CD4-positive, alpha-beta T cell treated with Interferon alpha-2 for 1 hour (primary cell): ENCODE measurements around the gene DNAH10.
A peak's percentile ranks its signal among the peaks of the same experiment; 100 is the strongest.

ENCODE experiments used
- DNase-seq, 2 donors: peaks; one replicate each; pipeline ENCODE4 v3.0.0-alpha.2; 2020 to 2022

The DNAH10 gene

GRCh38 chr12:123891011-123891410, 128.9 kb downstream of the DNAH10 start:
- no peak for DNase-seq

GRCh38 chr12:123891516-123892179, 129.5 kb downstream of the DNAH10 start:
- no peak for DNase-seq

GRCh38 chr12:123892180-123892559, 130.1 kb downstream of the DNAH10 start:
- DNase-seq, result no peak

- DNase-seq, result no peak
These were observed 130.8 kb downstream of the DNAH10 start for GRCh38 chr12:123892853-123893252.

- no peak for DNase-seq
These were observed 131.2 kb downstream of the DNAH10 start for GRCh38 chr12:123893276-123893675.

- DNase-seq, result no peak
These were observed 132.8 kb downstream of the DNAH10 start for GRCh38 chr12:123894823-123895345.

GRCh38 chr12:123895451-123895850, 133.3 kb downstream of the DNAH10 start:
- no peak for DNase-seq

GRCh38 chr12:123896767-123897166, 134.7 kb downstream of the DNAH10 start:
- no peak for DNase-seq

GRCh38 chr12:123897221-123897620, 135.1 kb downstream of the DNAH10 start:
- no peak for DNase-seq

GRCh38 chr12:123898673-123899072, 136.6 kb downstream of the DNAH10 start:
- DNase-seq, result no peak

- DNase-seq, result no peak
These were observed 137.3 kb downstream of the DNAH10 start for GRCh38 chr12:123899368-123899767.

- no peak for DNase-seq
These were observed 138.8 kb downstream of the DNAH10 start for GRCh38 chr12:123900871-123901376.

GRCh38 chr12:123902821-123903220, 140.7 kb downstream of the DNAH10 start:
- no peak for DNase-seq

- no peak for DNase-seq
These were observed 141.4 kb downstream of the DNAH10 start for GRCh38 chr12:123903301-123904065.

GRCh38 chr12:123905319-123905925, 143.3 kb downstream of the DNAH10 start:
- DNase-seq, result peak; percentile 60 to 76

GRCh38 chr12:123906711-123907420, 144.8 kb downstream of the DNAH10 start:
- no peak for DNase-seq

- DNase-seq, result no peak
These were observed 145.8 kb downstream of the DNAH10 start for GRCh38 chr12:123907726-123908476.

- no peak for DNase-seq
These were observed 147.0 kb downstream of the DNAH10 start for GRCh38 chr12:123908884-123909725.

- DNase-seq, result no peak
These were observed 148.0 kb downstream of the DNAH10 start for GRCh38 chr12:123910057-123910456.

- no peak for DNase-seq
These were observed 148.7 kb downstream of the DNAH10 start for GRCh38 chr12:123910761-123911193.
